Measurements from ENCODE around the gene CDKN2AIP.

DNA sequence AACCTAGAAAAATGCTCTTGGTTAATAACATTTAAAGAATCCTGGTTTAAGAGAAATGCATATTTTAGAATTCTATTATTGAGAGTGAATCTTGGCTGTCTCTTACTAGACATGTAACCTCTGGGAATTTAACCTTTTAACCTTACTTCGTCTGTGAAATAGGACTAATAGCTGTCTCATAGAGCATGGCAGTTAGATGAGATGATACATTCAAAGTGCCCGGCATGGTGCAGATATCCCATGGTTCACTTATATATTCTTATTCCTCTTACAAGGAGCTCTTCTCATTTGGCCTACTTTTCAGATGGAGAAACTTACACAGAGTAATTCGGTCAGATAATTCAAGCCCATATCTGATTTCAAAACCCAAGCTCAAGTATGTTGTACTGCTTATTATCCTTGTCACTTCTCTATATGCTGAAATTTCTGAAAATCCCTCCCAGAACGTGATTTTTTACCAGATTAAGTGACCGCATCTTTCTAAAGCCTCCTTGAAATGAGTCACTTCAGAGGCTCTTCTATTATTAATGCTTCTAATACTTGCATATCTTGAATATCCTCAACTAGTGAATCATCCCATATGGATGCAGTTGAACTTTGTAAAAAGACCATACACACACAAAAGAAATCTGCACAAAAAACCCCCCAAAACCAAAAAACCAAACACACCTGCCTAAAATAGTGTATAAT lies 4.9 kb downstream of the CDKN2AIP start:
- TF ChIP-seq, protein P1, sequence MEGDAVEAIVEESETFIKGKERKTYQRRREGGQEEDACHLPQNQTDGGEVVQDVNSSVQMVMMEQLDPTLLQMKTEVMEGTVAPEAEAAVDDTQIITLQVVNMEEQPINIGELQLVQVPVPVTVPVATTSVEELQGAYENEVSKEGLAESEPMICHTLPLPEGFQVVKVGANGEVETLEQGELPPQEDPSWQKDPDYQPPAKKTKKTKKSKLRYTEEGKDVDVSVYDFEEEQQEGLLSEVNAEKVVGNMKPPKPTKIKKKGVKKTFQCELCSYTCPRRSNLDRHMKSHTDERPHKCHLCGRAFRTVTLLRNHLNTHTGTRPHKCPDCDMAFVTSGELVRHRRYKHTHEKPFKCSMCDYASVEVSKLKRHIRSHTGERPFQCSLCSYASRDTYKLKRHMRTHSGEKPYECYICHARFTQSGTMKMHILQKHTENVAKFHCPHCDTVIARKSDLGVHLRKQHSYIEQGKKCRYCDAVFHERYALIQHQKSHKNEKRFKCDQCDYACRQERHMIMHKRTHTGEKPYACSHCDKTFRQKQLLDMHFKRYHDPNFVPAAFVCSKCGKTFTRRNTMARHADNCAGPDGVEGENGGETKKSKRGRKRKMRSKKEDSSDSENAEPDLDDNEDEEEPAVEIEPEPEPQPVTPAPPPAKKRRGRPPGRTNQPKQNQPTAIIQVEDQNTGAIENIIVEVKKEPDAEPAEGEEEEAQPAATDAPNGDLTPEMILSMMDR (conservative IDR thresholded peaks at IDR 0.05; ENCODE audit: low read length) = no peak
- TF ChIP-seq EZH2phosphoT487 (IDR thresholded peaks at IDR 0.05; ENCODE audit: borderline replicate concordance, low read depth, low read length) = no peak
